GM12864 (cell line): Measurements from ENCODE around the gene CNGB1.
A peak's percentile ranks its signal among the peaks of the same experiment; 100 is the strongest.
"Not testable (repeated sequence)": the region's sequence is repeated elsewhere in the genome, so short reads cannot be mapped to it uniquely, and the experiment has no call there.

ENCODE experiments used
- DNase-seq: peaks from one replicate; pipeline ENCODE4 v3.0.0-alpha.2; 2011; ENCODE audit warnings: low read depth
- H3K4me3 ChIP-seq: 2 replicates; pipeline ENCODE4 v1.5.1; 2011; ENCODE audit warnings: mild to moderate bottlenecking, low read depth, low read length, control low read depth
- TF ChIP-seq, protein P1 (sequence below): IDR thresholded peaks from 2 replicates; pipeline ENCODE4 v1.5.1; 2011; ENCODE audit warnings: low read depth, mild to moderate bottlenecking, moderate library complexity, low read length, control low read depth, inconsistent platforms; ENCODE audit errors: missing control alignments

The CNGB1 gene

DNA sequence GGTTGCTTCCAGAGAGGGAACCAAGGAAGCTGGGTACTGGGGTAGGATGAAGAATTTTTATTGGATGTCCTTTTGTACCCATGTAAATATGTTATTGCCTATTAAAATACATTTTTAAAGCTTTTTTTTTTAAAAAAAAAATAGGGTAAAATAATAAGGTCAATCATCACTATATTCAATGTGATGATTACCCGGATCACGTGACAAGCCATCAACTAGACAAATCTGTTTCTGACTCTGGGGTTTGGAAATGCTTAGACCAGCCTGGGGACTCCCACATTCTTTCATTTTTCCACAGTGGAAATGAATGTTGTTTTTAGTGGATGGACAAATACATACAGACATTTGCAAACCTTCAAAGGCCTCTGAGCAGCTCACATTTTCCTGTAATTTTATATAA lies 88.7 kb downstream of the CNGB1 start:
- TF ChIP-seq, protein P1, sequence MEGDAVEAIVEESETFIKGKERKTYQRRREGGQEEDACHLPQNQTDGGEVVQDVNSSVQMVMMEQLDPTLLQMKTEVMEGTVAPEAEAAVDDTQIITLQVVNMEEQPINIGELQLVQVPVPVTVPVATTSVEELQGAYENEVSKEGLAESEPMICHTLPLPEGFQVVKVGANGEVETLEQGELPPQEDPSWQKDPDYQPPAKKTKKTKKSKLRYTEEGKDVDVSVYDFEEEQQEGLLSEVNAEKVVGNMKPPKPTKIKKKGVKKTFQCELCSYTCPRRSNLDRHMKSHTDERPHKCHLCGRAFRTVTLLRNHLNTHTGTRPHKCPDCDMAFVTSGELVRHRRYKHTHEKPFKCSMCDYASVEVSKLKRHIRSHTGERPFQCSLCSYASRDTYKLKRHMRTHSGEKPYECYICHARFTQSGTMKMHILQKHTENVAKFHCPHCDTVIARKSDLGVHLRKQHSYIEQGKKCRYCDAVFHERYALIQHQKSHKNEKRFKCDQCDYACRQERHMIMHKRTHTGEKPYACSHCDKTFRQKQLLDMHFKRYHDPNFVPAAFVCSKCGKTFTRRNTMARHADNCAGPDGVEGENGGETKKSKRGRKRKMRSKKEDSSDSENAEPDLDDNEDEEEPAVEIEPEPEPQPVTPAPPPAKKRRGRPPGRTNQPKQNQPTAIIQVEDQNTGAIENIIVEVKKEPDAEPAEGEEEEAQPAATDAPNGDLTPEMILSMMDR = no peak
- no peak for DNase-seq
- H3K4me3 ChIP-seq = no peak overlapping the region

DNA sequence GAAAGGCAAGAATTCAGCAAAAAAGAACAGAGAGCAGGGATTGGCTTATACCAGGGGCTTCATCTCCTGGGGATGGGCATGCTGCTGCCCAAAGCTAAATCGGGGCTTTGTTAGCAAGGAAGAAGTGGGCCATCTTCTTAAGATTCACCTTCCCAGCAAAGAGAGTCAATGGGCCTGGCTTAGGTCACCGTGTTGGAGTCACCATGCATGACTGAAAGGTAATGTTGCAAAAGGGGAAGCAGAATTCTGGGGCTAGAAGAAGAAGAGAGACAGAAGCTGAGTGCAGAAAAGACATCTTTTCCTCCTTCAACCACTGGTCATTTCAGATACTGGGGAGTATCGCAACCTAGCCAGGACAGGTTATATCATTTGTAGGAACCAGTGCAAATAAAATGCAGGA lies 92.3 kb downstream of the CNGB1 start:
- DNase-seq = no peak
- TF ChIP-seq, protein P1 = no peak

DNA sequence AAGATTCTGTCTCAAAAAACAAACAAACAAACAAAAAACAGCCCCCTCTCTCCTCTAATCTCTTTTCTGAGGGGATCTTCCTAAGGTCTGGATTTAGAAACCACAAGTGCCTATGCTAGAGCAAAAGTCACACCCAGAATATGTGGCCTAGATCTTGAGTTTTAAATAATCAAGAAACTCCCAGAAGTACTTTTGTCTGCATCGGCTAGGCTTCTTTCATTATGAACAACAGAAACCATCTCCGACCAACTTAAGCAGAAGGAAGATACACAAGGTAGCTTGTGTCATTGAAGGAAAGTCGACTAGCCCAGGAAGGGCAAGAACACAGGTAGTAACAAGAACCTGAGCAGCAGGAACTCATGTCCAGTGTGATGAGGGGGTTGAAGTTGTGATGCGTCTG lies 94.7 kb downstream of the CNGB1 start:
- TF ChIP-seq, protein P1 = no peak
- H3K4me3 ChIP-seq = no peak overlapping the region
- peak; percentile 46 for DNase-seq

More for the DNA sequence above, 92.3 kb downstream of the CNGB1 start:
- H3K4me3 ChIP-seq = no peak overlapping the region

DNA sequence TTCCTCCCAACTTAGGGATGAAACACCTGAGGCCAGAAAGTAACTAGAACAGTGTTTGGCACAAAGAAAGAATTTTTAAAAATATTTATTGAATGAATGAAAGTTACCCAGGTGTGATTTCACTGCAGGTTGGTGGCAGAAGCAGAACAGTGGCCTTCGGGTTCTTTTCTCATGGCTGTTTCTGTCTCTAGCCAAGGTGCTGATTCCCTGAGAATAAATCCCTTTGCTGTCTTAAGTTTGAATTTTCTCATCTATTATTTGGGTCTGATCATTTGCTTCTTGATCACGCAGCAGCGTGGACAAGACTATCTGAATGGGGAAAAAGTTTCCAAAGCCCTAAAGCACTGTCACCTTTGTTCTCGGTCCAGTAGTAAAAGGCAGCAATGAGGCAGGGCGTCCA lies 95.6 kb downstream of the CNGB1 start:
- TF ChIP-seq, protein P1 = no peak
- DNase-seq = no peak
- H3K4me3 ChIP-seq = no peak overlapping the region

DNA sequence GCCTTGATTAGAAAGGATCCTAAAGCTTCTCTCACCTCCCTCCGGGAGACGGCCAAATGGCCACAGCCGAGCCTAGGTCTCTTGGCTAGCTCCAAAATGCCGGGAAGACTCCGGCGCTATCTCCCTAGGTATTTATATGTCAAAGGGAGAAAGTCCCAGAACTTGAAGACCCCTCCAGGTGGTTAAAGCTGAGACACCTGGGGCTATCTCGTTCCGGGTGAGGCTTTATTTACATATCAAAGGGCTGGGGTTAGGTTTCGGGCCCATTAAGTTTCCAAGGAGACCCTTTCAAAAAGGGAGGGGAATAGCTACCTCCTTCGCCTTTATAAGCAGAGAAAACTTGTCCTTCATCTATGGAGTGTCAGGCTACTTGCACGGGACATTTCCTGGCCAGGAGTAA lies 97.7 kb downstream of the CNGB1 start:
- no peak overlapping the region for H3K4me3 ChIP-seq
- no peak for DNase-seq

DNA sequence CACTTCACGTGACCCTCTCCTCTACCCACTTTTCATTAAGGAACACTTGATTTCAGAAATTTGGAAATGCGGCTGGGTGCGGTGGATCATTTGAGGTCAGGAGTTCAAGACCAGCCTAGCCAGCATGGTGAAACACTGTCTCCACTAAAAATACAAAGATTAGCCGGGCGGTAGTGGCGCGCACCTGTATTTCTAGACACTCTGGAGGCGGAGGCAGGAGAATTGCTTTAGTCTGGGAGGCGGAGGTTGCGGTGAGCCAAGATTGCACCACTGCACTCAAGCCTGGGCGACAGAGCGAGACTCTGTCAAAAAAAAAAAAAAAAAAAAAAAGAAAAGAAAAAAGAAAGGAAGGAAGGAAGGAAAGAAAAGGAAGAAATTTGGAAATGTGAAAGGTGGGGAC lies 98.2 kb downstream of the CNGB1 start:
- DNase-seq, H3K4me3 ChIP-seq: not testable (repeated sequence)

More for the DNA sequence above, 97.7 kb downstream of the CNGB1 start:
- TF ChIP-seq, protein P1 = no peak

DNA sequence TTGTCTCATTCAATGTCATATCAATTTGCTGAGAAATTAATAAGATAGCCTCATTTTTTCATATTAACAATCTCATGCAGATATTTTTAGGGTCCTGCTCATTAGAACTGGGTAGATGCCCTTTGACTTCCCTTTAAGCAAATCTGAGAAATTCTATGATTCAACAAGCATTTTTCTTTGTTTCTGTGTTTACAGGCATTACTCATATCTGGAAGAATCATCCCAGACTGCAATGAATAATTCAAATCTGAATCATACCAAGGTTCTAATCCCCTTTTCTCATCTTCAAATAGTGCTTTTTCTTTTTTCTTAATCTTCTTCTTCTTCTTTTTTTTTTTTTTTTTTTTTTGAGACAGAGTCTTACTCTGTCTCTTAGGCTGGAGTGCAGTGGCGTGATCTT lies 99.5 kb downstream of the CNGB1 start:
- TF ChIP-seq, protein P1 = no peak
- DNase-seq = no peak
- H3K4me3 ChIP-seq = no peak overlapping the region
